Retina (tissue), 1 donor: ENCODE measurements around the gene LGALS7.

ENCODE experiments used
- DNase-seq: peaks from one replicate; pipeline ENCODE4 v3.0.0-alpha.2; 2016

The LGALS7 gene

DNA sequence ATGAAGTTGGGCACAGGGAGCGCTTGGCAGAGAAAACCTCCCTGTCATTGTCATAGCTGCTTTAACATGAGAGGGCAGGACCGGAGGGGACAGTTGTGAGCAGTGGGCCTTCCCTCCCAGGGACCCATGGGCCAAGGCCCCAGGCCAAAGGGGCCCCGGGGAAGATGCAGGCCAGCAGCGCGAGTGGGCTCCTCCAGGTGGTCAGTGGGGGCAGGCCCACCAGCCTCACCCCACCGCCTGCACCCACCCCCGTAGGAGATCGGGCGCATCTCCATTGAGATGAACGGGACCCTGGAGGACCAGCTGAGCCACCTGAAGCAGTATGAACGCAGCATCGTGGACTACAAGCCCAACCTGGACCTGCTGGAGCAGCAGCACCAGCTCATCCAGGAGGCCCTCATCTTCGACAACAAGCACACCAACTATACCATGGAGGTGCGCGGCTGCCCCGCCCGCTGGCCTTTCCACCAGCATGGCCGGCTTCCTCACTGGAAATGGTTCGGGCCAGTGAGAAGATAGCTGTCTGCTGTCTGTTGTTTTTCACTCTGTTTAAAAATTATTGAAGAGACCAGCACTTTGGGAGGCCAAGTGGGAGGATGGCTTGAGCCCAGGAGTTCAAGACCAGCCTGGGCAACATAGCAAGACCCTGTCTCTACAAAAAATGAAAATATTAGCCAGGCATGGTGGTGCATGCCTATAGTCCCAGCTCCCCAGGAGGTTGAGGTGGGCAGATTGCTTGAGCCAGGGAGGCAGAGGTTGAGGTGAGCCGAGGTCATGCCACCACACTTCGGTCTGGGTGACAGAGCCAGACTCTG, 47.6 kb downstream of the LGALS7 start:
- DNase-seq = no peak

- no peak for DNase-seq
Measured at GRCh38 chr19:38723990-38724854, 49.1 kb downstream of the LGALS7 start.

DNA sequence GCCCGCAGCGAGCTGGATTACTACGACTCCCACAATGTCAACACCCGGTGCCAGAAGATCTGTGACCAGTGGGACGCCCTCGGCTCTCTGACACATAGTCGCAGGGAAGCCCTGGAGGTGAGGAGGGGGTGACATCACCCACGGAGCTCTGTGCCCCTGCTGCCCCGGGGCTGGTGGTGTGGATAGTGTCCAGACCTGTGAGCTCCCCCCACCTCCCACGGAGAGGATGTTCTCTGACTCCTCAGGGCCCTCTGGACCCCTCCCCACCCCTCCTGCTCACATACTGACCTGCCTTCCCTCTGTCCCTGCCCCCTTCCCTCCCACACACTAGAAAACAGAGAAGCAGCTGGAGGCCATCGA, 49.7 kb downstream of the LGALS7 start:
- no peak for DNase-seq

DNA sequence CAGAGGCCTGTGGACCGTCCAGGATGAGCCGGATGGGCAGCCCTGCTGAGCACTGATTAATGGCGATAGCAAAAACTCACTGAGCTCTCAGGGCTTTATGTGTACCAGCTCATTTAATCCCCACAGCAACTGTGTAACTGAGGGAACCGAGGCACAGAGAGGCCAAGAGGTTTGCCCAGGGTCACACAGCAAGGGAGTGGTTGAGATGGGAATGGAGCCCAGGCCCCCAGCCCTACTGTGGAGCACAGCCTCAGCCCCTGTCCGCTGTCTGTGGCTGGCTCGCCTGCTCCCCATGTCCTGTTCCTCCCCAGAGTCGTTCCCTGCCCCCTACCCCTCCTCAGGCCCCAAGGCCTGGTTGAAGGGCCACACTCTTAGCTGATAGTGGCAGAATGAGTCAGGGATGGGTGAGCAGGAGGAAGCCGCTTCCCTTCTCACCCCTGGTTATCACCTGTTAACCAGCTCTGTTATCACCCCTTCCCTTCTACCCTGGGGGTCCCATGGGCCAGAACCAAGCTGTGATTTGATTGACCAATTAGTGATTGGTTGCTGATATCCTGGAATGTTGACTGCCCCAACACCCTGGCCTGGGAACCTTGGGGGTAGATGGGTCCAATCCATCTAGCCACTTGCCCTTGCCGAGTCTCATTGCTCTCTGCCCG, 50.2 kb downstream of the LGALS7 start:
- no peak for DNase-seq

DNA sequence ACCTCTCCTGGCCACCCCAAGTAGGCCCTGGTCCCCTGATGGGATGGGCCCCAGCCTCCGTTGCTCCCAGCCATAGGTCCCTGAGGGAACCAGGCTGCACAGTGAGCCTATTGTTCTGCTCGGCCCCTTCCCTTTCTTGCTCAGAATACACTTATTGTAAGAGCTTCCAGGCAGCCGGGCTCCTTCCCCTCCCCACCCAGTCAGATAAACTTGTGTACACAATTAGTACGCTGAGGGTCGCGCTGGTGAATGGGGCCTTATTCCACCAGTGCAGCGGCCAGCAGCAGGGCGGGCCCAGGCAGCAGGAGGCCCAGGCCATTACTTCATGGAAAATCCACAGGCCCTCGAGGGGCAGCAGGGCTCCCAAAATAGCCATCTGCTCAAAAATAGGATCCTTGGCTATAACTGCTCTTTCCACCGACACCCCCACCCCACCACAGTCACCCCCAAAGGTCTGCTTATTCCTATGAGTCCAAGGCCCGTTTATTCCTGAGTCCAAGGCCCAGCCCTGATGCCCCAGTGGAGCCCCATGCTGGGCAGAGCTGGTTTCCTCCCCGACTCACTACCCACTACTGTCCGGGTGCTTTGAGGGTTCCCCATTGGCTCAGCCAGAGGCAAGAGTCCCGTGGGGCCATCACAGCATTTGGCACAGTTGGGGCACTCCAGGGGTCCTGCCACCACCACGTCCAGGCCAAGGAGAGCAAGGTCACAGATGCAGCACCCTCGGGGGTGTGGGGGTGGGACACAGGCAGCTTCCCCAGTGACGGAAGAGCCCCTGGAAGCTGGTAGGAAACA, 51.1 kb downstream of the LGALS7 start:
- DNase-seq = peak; percentile 74

GRCh38 chr19:38721496-38721895, 51.8 kb downstream of the LGALS7 start:
- DNase-seq = no peak
